Subcutaneous abdominal adipose tissue (tissue), 5 donors: ENCODE results near the gene RAG1.

Experiments
- H3K27ac ChIP-seq: one replicate; pipeline ENCODE4 v1.7.0; 2013; ENCODE audit warnings: low read depth, mild to moderate bottlenecking, inconsistent platforms, low read length, moderate library complexity
- H3K27me3 ChIP-seq, 5 donors: one replicate each; pipeline ENCODE4 v1.7.0; 2013; ENCODE audit warnings: low read length in 5 of 5, inconsistent platforms in 1 of 5; ENCODE audit not compliant: control insufficient read depth in 5 of 5, insufficient read depth in 4 of 5
- H3K36me3 ChIP-seq, 5 donors: one replicate each; pipeline ENCODE4 v1.7.0; 2013; ENCODE audit warnings: low read length in 5 of 5; ENCODE audit not compliant: control insufficient read depth in 5 of 5, insufficient read depth in 5 of 5
- H3K4me1 ChIP-seq, 5 donors: one replicate each; pipeline ENCODE4 v1.7.0; 2013; ENCODE audit warnings: low read length in 5 of 5, mild to moderate bottlenecking in 3 of 5, moderate library complexity in 1 of 5; ENCODE audit not compliant: control insufficient read depth in 5 of 5, insufficient read depth in 5 of 5
- H3K4me3 ChIP-seq, 5 donors: one replicate each; pipeline ENCODE4 v1.7.0; 2013; ENCODE audit warnings: low read length in 5 of 5, low read depth in 1 of 5
- H3K9ac ChIP-seq, 5 donors: one replicate each; pipeline ENCODE4 v1.7.0; 2013; ENCODE audit warnings: low read length in 5 of 5, mild to moderate bottlenecking in 4 of 5, moderate library complexity in 3 of 5
- H3K9me3 ChIP-seq, 5 donors: one replicate each; pipeline ENCODE4 v1.7.0; 2013; ENCODE audit warnings: low read length in 5 of 5; ENCODE audit not compliant: control insufficient read depth in 5 of 5
- donor health status: healthy.
- donor health status: healthy.
- donor health status: healthy.
- donor health status: healthy.
- donor health status: healthy.

Gene RAG1

GRCh38 chr11:36586543-36586942, 18.7 kb downstream of the RAG1 start:
- H3K9ac ChIP-seq = no peak overlapping the region
- no peak overlapping the region for H3K27ac ChIP-seq
- no peak overlapping the region for H3K4me3 ChIP-seq
- no peaks in the 10 kb centered on the region for H3K4me1 ChIP-seq
- no peaks in the 10 kb centered on the region for H3K36me3 ChIP-seq
- H3K9me3 ChIP-seq = no peaks in the 10 kb centered on the region
- H3K27me3 ChIP-seq = peaks cover 0 to 7% (median 0%) of the 10 kb centered on the region in 5 donors

GRCh38 chr11:36588099-36588498, 20.3 kb downstream of the RAG1 start:
- Histone ChIP-seq H3K9ac (no peak overlapping the region), H3K36me3 (no peaks in the 10 kb centered on the region), H3K4me3 (no peak overlapping the region), H3K27ac (no peak overlapping the region), H3K27me3 (peaks cover 0 to 13% (median 0%) of the 10 kb centered on the region in 5 donors), H3K9me3 (no peaks in the 10 kb centered on the region), H3K4me1 (no peaks in the 10 kb centered on the region)

GRCh38 chr11:36590513-36590912, 22.7 kb downstream of the RAG1 start:
- Histone ChIP-seq H3K4me3 (no peak overlapping the region), H3K9me3 (no peaks in the 10 kb centered on the region), H3K36me3 (no peaks in the 10 kb centered on the region), H3K27me3 (peaks cover 0 to 13% (median 0%) of the 10 kb centered on the region in 5 donors), H3K27ac (no peak overlapping the region), H3K9ac (no peak overlapping the region), H3K4me1 (peaks cover 0 to 11% (median 9%) of the 10 kb centered on the region in 5 donors)

- peaks cover 0 to 13% (median 0%) of the 10 kb centered on the region in 5 donors for H3K27me3 ChIP-seq
- no peaks in the 10 kb centered on the region for H3K9me3 ChIP-seq
- H3K9ac ChIP-seq = no peak overlapping the region
- H3K4me3 ChIP-seq = no peak overlapping the region
- H3K4me1 ChIP-seq = peaks cover 0 to 13% (median 11%) of the 10 kb centered on the region in 5 donors
- no peak overlapping the region for H3K27ac ChIP-seq
- H3K36me3 ChIP-seq = no peaks in the 10 kb centered on the region
These were observed 23.6 kb downstream of the RAG1 start for GRCh38 chr11:36591433-36591832.

GRCh38 chr11:36594316-36594989, 26.6 kb downstream of the RAG1 start, which contains the start of gene IFTAP:
Gene IFTAP, plus strand, starts transcription at chr11:36594502. Its CDS starts 15,602 bp downstream, at chr11:36610104.
- Histone ChIP-seq H3K27me3 (peaks cover 0 to 6% (median 0%) of the 10 kb centered on the region in 5 donors), H3K9ac (peak within 1 kb of the TSS; percentile 81 to 96 (median 88)), H3K36me3 (no peaks in the 10 kb centered on the region), H3K9me3 (no peaks in the 10 kb centered on the region), H3K4me3 (peak within 1 kb of the TSS; percentile 88 to 100 (median 98)), H3K27ac (peak within 1 kb of the TSS; percentile 54), H3K4me1 (peaks cover 0 to 13% (median 11%) of the 10 kb centered on the region in 5 donors)

- H3K4me1 ChIP-seq = peaks cover 0 to 13% (median 11%) of the 10 kb centered on the region in 5 donors
- no peak overlapping the region for H3K9ac ChIP-seq
- H3K27me3 ChIP-seq = peaks cover 0 to 4% (median 0%) of the 10 kb centered on the region in 5 donors
- H3K27ac ChIP-seq = no peak overlapping the region
- no peaks in the 10 kb centered on the region for H3K9me3 ChIP-seq
- no peak overlapping the region for H3K4me3 ChIP-seq
- no peaks in the 10 kb centered on the region for H3K36me3 ChIP-seq
These were observed 29.1 kb downstream of the RAG1 start for GRCh38 chr11:36596880-36597279.

- Histone ChIP-seq H3K4me3 (no peak within 1 kb of the TSS), H3K9ac (peak within 1 kb of the TSS in 1 of 5 donors; percentile 37), H3K9me3 (no peaks in the 10 kb centered on the region), H3K4me1 (peaks cover 0 to 13% (median 11%) of the 10 kb centered on the region in 5 donors), H3K27me3 (no peaks in the 10 kb centered on the region), H3K27ac (no peak within 1 kb of the TSS), H3K36me3 (no peaks in the 10 kb centered on the region)
These were observed 30.2 kb downstream of the RAG1 start, which contains the start of gene RAG2 for GRCh38 chr11:36598051-36598450. Gene RAG2, minus strand, starts transcription at chr11:36598236. Its CDS starts 4,068 bp downstream, at chr11:36594168.

- H3K27ac ChIP-seq = no peak overlapping the region
- peaks cover 0 to 6% (median 5%) of the 10 kb centered on the region in 5 donors for H3K4me1 ChIP-seq
- H3K36me3 ChIP-seq = no peaks in the 10 kb centered on the region
- no peak overlapping the region for H3K4me3 ChIP-seq
- H3K9me3 ChIP-seq = no peaks in the 10 kb centered on the region
- no peaks in the 10 kb centered on the region for H3K27me3 ChIP-seq
- H3K9ac ChIP-seq = no peak overlapping the region
These were observed 32.4 kb downstream of the RAG1 start for GRCh38 chr11:36600180-36600579.

GRCh38 chr11:36601155-36601554, 33.3 kb downstream of the RAG1 start:
- no peak overlapping the region for H3K9ac ChIP-seq
- H3K36me3 ChIP-seq = no peaks in the 10 kb centered on the region
- no peaks in the 10 kb centered on the region for H3K27me3 ChIP-seq
- H3K9me3 ChIP-seq = no peaks in the 10 kb centered on the region
- H3K27ac ChIP-seq = no peak overlapping the region
- no peak overlapping the region for H3K4me3 ChIP-seq
- no peaks in the 10 kb centered on the region for H3K4me1 ChIP-seq

GRCh38 chr11:36602135-36602534, 34.3 kb downstream of the RAG1 start:
- Histone ChIP-seq H3K4me1 (no peaks in the 10 kb centered on the region), H3K9me3 (no peaks in the 10 kb centered on the region), H3K9ac (no peak overlapping the region), H3K27me3 (no peaks in the 10 kb centered on the region), H3K27ac (no peak overlapping the region), H3K4me3 (no peak overlapping the region), H3K36me3 (no peaks in the 10 kb centered on the region)
